HG02943 (cell line): ENCODE measurements around the gene ETS2.
"Not testable (repeated sequence)": the region's sequence is repeated elsewhere in the genome, so short reads cannot be mapped to it uniquely, and the experiment has no call there.

Experiments
- ATAC-seq: cut with Tn5 transposase; IDR thresholded peaks from one replicate; pipeline ENCODE4 v1.9.1; 2021; ENCODE audit warnings: mild to moderate bottlenecking, low read depth, moderate library complexity; ENCODE audit not compliant: unreplicated experiment

ETS2 gene

DNA sequence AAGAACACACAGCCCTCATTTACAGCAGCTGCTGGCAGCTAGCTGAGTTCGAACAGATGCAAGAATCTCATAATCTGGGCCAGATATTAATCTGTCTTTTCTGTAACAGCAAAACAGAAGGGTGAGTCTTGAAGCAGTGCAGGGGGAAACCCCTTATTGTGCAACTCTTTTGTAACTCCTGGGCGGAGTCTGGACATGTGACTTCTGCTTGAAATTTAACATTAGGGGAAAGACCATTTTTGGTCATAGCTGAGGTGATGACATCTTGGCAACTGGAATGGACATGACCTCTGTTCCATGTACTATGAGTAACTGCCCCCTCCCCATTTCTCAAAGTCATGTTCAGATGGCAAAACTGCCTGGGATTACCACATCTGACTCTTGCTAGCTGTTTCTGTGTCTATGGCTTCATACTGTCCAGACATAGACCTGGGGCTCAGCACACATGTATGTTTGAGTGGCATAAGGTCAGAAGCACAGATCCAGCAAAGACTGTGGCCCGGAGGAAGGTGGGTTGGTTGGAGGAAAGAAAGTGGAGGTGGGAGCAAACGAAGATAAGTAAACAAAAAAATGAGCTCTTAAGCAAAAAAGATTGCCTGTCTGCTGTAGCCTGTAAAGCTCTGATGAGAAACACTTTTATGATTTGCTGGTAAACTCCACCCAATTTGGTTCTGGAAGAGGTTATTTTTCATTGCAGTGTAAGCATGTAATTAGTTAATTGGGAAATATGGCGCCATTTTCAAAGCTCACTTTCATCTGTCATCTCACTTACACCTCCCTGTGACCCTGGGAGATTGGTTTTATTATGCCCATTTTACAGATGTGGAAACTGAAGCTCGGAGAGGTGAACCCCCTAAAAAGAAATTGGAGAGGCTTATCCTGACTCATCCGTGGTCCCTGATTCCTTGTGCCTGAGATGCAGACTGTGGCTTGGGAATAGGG, 26.1 kb downstream of the ETS2 start:
- ATAC-seq, result peak; percentile 76

DNA sequence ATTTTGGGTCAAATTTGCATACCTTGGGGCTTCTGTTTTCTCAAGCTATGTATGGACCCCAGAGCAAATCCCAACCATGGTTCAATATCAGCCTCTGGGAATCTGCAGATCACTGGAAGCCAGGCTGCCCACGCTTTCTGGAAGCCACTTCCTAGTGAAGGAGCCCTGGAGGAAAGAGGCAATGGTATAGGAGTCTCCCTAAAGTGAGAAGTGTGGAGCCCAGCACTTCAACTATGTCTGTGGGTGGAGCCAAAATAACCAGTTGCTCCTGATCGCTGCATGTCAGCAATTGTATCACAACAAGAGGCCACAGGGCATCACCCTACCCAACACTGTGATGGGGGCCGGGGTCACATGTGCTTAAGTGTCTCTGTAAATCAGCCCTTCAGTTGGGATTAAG, 26.9 kb downstream of the ETS2 start:
- ATAC-seq, result no peak

GRCh38 chr21:38833117-38833516, 27.4 kb downstream of the ETS2 start:
- ATAC-seq, result no peak

- no peak for ATAC-seq
Measured at GRCh38 chr21:38834725-38835124, 29.0 kb downstream of the ETS2 start.

GRCh38 chr21:38837806-38838461, 32.2 kb downstream of the ETS2 start:
- no peak for ATAC-seq

DNA sequence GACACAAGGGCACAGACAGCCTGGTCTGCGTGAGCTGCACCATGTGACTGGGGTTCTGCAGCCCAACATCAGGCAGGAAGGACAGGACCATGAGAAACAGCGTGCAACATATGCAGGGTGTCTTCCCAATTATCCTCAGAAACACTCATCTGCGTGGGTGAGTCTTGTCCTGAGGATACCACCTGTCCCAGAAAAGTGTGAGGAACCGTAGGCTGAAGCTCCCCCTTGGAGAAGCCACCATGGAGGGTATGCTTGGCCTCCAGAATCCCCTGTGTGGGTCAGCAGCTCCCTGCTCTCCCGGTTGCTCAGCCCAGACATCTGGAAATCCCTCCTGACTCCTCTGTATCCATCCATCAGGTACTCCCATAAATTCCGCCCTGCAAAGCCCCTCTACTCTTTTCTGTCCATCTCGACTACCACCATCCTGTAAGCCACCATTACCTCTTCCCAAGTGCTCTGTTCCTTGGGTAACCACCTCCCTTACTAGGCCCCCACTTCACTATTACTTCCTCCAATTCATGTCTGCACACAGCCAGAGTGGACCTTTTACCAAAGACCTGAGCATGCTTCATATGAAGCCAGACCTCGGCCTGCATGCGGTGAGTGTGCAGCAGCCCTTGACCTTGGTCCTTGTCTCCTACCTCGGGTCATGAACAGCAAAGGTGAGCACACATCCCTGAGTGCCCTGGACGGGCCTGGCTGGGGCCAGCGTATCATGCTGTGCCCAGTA, 33.0 kb downstream of the ETS2 start:
- ATAC-seq, result no peak

DNA sequence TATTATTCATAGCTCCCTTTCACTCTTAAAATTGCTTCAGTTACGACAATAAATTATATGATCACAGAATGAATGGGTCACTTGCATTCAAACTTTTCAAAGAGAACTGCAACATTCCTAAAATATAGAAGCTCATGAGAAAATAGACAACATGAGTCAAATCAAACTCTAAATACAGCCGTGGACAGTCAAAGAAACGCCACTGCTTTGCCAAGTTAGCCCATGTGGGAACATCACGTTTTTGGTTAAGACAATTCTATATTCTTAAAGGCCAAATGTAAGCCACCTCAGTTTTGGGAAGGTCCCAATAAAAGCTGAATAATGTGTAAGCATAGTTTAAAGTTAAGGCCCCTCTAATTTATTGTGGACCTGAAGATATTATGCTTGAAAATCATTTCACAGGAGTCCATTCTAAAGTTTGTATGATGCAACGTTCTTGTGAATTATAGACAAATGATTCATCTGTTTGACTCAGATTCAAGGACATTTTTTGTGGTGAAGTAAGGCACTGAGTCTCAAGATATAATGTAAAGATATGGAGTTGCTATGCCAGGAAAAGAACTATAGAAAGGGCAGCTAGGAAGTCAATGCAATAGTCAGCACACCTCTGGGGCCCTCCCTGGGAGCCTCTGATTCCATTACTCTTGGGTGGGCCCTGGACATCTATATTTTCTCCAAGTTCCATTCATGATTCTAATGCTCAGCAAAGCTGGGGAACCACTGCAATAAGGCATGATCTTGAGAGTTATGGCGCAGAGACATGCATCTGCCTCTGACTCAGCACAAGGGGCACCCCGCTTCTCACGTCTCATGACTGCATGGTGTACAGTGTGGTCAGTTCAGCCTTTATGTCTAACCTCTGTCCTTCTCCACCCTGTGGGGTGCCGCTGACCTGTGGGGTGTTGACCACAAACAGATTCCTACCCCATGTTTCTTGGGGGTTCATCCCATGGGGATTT, 33.9 kb downstream of the ETS2 start:
- no peak for ATAC-seq

GRCh38 chr21:38840456-38841300, 34.9 kb downstream of the ETS2 start:
- ATAC-seq, result no peak

- ATAC-seq, result no peak
Measured at GRCh38 chr21:38841472-38841871, 35.7 kb downstream of the ETS2 start.

DNA sequence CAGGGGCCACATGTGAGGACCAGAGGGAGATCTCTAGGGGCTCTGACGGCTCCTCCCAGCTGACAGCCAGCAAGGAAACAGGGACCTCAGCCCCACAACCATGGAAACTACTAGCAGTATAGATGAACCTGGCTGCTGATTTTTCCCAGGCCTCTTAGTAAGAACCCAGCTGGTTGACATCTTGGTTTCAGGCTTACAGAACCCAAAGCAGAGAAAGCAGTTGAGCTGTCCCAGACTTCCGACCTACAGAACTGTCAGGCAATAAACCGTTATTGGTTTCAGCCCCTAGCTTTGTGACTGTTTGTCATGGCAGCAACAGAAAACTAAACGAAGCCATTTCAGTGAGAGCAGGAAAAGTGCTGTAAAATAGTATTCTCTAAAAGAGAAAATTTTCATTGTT, 36.4 kb downstream of the ETS2 start:
- ATAC-seq, result no peak

DNA sequence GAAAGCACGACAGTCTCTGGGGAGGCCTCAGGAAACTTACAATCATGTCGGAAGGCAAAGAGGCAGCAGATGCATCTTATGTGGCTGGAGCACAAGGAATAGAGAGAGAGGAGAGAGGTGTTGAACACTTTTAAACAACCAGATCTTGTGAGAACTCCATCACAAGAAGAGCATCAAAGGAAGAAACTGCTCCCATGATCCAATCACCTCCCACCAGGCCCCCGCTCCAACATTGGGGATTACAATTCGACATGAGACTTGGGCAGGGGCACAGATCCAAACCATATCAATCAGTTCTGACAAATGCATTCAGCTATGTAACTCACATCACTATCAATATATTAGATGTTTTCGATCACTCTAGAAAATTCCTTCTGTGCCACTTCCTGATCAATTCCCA, 37.6 kb downstream of the ETS2 start:
- ATAC-seq, result no peak

GRCh38 chr21:38843806-38844503, 38.2 kb downstream of the ETS2 start:
- ATAC-seq, result no peak

- not testable (repeated sequence) for ATAC-seq
Measured at GRCh38 chr21:38845374-38845773, 39.6 kb downstream of the ETS2 start.

GRCh38 chr21:38847556-38847955, 41.8 kb downstream of the ETS2 start:
- ATAC-seq, result no peak

DNA sequence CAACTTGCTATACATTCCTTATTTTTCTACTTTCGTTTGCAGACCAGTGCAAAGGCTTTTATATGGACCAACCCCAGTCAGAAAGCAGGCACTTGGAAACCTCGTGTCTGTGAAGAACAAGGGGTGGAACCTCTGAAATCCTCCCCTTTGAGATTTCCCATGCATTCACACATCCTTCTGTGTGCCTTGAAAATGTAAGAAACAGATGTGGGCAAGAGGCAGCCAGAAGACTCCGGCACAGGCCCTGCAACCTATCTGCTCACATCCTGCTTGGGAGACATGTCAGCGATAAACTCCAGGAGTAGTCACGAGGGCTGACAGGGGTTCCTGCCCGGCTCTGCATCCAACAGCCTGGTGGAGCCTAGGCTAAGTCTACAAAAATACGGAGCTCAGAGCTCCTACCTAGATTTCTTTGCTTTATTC, 42.5 kb downstream of the ETS2 start:
- no peak for ATAC-seq

- ATAC-seq, result no peak
Measured at GRCh38 chr21:38849776-38850175, 44.0 kb downstream of the ETS2 start.

DNA sequence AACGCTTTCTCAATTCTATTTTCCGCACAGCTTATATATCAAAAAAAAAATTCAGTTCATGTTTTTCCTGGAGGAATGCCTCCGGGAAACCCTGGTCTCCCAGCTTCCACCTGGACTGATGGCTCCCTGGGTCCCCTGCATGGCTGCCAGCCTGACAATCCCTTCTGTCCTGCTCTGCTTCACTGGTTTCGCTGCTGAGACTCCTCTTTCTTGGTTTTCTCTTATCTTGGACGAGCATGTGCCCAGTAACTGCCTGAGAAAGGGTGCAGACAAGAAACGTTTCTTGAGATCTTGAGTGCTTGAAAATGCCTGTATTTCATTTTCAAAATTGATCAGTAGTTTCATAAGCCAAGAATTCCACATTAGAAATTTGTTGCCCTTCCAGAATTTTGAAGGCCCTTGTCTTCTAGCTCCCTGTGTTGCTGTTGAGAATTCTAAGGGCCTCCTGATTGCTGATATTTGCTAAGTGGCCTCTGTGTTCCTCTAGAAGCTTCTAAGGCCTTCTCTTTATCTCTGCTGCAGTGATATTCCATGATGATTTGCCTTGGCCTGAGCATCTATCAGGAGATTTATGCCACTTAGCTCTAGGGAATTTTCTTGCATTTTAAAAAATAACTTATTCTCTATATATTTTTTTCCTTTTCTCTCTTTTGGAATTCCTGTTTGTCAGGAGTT, 44.7 kb downstream of the ETS2 start:
- no peak for ATAC-seq

GRCh38 chr21:38851101-38851500, 45.4 kb downstream of the ETS2 start:
- no peak for ATAC-seq
